NCI-H82 treated with DMSO at 0.1 percent for 48 hours (cell line): ENCODE results near the gene CYP39A1.

Source experiments
- DNase-seq: peaks from one replicate; lab custom pipeline; 2025; ENCODE audit not compliant: unreplicated experiment; lab: John Stamatoyannopoulos, UW

The CYP39A1 gene

GRCh38 chr6:46592046-46592445 is 60.6 kb downstream of the CYP39A1 start:
- no peak for DNase-seq

DNA sequence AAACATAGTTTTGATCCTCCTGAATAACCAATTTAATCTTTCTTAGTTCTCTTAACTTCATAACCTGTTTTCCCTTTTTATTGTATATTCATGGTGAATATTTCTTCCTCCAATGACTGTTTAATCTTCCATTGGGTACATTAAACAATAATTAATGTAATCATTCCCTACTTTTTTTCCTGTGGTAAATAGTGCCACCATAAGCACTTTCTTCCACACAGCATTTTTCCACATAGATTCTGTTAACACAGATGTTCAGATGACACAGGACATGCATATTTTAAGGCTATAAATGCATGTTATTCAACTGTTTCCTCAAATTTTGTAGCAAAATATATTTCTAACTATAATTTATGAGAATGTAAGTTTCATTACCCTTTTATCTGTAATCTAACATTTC is 61.9 kb downstream of the CYP39A1 start:
- no peak for DNase-seq

DNA sequence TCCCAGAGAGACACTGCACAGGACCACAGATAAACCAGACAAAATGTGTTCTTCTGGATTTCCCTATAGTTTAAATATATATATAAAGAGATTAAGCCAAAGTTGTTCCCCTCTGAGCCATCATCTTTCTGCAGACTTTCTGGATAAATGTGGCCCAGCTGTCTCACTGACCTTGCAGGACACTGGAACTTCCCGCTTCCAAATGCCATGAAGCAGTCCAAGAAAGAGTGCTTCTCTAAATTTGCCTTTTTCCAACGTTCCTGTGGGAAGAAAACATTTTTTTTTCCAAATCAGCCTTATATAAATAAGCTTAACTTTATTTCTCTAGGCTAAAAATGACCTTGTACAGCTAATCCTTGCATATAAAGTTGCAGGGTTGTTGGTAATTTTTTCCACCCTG is 65.7 kb downstream of the CYP39A1 start:
- no peak for DNase-seq

- no peak for DNase-seq
Observed at GRCh38 chr6:46584586-46584985, 68.0 kb downstream of the CYP39A1 start.

DNA sequence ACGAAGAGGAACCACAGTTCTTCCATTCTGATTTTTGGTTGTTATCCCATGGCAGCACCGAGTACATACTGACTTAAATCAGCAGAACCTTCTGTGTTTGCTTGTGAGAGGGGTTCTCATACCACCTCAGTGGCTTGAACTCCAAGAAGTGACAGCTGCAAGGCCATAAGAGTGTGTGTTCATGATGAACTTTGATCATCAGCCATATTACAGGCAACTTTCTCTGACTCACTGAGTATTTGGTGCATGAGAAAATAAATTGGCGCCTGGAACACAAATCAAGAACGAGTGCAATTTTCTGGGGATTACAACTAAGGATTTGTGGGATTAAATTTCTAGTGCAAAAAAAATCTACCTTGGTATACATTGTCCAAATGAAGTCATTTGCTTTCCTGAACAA is 68.9 kb downstream of the CYP39A1 start:
- DNase-seq = peak; percentile 6

GRCh38 chr6:46583081-46583480 is 69.5 kb downstream of the CYP39A1 start:
- DNase-seq = peak; percentile 63

DNA sequence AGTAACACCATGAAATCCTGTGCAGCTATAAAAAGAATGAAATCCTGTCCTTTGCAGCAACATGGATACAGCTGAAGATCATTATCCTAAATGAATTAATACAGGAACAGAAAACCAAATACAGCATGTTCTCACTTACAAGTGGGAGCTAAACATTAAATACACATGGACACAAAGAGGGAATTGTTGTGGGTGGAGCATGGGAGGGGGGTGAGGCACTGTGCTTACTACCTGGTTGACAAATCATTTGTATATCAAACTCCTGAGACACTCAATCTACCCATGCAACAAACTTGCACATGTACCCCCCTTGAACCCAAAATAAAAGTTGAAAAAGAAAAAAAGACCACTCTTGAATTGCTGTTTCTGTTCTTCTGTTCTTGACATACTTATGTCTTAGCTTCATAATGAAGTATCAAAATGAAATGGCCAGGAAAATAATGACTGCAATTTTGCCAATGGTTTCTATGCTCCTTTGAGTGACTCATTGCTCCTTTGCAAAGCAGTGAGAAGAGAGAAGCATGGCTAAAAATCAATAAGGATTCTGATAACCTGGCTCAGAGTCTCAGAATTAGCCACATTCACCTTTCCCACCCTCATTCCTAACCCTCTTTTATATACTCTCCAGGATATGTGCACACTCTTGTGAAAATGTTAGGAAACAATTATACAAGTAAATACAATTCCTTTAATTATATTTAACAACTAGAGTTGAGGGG is 71.0 kb downstream of the CYP39A1 start:
- no peak for DNase-seq

- no peak for DNase-seq
Observed at GRCh38 chr6:46575530-46575929, 77.1 kb downstream of the CYP39A1 start.

- DNase-seq = no peak
Observed at GRCh38 chr6:46573140-46573539, 79.5 kb downstream of the CYP39A1 start.

DNA sequence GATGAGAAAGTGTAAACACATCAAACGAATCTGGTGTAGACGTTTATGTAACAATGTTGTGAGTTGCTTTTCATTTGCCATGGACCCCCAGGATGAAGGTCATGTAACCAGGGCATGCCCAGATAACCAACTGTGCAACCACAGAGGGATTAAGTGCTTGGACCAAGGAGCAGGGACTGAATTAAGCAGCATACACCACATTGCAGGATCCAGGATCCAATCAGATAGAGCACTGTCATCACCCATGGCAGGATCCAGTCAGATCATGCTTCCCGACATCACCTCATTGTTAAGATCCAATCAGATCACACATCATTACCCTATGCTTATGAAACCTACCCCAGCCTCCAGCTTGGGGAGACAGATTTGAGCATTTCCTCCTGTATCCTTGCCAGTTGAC is 87.1 kb downstream of the CYP39A1 start:
- DNase-seq = no peak

DNA sequence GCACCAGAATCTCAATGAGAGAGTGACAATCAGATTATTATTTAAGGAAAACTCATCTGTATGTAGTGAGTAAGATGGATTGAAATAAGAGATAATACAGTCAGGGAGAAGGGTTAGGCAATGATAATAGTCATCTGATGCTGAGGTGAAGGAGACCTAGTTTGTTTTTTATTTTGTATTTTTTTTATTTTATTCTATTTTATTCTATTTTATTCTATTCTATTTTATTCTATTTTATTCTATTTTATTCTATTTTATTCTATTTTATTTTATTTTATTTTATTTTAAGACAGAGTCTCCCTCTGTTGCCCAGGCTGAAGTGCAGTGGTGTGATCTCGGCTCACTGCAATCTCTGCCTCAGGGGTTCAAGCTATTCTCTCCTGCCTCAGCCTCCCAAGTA is 88.7 kb downstream of the CYP39A1 start:
- DNase-seq = no peak

DNA sequence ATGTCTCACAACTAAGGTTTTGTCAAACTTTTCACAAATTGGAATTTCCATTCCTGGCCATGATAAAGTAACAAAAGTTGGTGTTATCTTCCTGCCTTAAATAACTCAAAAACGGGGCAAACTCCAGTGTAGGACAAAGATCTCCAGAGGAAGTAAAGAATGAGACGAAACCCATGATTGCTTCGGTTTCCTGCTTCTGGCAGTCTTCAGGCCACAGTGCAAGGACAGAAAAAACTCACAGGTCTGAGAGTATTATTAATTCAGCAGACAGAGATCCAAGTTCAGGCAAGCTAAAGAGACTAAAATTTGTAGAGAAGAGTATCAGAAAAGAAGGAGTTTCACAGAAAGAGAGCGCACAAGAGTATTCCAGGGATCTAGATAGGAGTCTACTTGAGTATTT is 96.6 kb downstream of the CYP39A1 start:
- no peak for DNase-seq

DNA sequence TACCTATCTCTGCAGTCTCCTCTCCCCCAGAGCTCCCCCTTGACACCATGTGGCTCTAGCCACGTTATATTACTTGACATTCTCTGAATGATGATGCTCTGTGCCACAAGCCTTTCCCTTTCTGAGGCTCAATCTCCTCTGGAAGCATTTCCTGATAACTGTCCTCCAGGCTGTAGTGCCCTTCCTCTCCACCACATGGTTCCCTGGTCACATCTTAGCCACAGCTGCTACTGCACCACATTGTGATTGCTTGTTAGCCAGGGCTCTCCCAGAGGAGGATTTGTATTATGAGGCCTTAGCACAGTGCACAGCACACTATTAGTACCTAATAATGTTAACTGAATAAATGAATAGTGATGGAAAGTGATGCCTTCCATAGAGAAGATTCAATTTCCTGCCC is 97.5 kb downstream of the CYP39A1 start:
- no peak for DNase-seq

DNA sequence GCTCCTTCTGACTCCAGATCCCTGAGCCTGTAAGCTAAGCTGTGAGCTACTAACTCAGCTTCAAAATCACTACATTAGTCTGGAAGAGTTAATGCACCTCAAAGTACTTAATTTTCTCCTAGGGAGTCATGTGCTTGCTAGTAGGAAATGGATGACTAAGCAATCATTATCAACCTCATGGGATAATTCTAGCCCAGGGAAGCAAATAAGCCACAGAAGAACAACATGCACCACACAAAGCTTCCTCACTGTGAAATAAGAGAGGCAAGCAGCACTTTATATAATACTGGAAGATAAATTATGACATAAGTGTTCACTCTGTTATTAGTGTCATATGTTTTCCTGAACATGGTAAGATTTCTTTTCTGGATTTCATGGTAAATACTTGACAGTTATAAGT is 103.5 kb downstream of the CYP39A1 start:
- DNase-seq = no peak

- no peak for DNase-seq
Observed at GRCh38 chr6:46541556-46541955, 111.1 kb downstream of the CYP39A1 start.

GRCh38 chr6:46539866-46540265 is 112.8 kb downstream of the CYP39A1 start:
- no peak for DNase-seq

DNA sequence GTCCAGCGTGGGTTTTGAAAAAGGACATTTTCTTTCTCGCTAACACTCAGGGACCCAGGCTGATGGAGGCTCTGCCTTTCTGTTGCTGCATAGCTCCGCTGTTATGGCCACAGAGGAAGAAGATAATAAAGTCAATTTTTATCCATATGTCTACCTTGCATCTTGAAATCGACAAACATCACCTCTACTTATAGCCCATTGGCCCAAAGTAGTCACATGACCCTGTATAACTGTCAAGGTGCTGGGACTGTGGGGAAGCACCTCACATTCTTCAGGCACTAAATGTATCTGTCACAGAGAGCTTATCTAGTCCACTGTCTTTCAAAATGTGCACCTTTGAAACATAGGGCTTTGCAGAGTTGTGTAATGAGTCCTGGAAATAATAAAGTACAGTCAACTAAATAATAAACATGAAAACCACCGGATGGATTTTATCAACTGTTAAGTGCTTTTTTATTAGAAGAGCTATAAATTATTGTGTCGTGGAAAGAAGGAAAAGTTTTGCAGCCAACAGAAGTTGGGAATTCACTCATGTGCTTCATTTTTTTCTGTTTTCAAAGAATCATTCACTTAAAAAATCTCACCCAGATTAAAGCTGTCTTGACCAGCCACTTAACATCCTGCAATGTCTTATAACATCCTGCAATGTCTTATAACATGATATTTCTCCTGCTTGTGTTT is 113.7 kb downstream of the CYP39A1 start:
- no peak for DNase-seq

DNA sequence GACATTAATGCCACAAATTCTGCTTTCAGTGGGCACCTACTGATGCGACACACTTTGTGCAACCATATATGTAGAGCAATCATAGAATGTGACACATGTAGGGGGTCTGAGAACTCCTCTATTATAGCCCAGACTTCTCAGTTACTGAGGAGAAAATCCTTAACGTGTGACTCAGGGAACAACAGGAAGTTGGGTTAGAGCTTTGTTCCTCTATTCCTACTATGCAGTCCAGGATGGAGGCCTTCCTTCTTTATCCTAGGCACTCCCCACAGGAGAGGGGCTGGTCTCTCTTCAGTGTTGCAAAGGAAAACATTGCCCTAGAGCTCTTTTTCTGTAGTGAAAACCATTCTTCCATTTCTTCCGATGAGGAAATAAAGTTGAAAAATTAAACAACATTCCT is 121.7 kb downstream of the CYP39A1 start:
- DNase-seq = no peak

- DNase-seq = no peak
Observed at GRCh38 chr6:46528961-46529750, 123.5 kb downstream of the CYP39A1 start.

DNA sequence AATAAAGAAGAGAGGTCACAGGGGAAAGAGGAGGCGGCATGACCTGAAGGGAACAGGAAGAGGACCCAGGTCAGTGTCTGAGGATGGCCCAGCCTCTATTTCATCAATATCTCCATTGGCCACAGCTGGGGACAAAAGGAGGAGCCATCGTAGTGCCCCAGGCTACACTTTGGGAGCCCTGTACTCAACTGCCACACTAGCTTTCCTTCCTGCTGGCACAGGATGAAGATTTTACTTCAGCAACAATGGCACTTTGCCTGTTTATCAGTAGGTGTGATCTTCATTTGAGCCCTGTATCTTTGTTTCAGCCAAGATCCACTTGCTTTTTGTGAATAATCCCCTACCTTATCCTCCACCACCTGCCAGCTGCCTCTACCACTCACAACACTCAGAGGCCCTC is 126.0 kb downstream of the CYP39A1 start:
- no peak for DNase-seq

- no peak for DNase-seq
Observed at GRCh38 chr6:46525583-46525982, 127.0 kb downstream of the CYP39A1 start.

DNA sequence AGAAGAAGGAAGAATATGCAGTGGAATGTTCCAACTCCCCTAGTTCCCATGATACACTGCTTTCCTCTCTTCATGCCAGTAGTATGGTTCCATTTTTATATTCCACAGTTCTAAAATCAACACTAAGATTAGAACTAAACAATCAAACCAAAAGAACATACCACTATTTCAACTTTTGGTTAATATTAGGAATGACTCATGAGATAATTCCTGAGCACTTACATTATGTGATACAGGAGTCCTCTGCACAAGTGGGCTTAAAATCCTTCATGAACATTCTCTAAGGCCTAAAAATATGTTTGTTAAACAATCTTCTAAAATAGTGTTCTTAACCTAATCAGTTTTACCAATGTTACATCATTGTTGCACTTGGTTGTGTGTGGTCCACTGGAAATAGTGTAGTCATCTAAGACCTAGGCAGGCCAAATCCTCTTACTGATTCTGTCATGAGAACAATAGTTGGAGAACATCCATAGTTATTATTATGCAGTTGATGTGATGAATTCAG is 131.1 kb downstream of the CYP39A1 start:
- DNase-seq = no peak
